ENCODE measurements around the gene SDK2. TPM values are rescaled to one million over a fixed set of nuclear protein-coding genes. Genes with fewer than 3 reads are reported as not detected.
"Not testable (repeated sequence)": the region's sequence is repeated elsewhere in the genome, so short reads cannot be mapped to it uniquely, and the experiment has no call there.

The SDK2 gene
- total RNA-seq, 1 experiment from 2014 or later = not detected

DNA sequence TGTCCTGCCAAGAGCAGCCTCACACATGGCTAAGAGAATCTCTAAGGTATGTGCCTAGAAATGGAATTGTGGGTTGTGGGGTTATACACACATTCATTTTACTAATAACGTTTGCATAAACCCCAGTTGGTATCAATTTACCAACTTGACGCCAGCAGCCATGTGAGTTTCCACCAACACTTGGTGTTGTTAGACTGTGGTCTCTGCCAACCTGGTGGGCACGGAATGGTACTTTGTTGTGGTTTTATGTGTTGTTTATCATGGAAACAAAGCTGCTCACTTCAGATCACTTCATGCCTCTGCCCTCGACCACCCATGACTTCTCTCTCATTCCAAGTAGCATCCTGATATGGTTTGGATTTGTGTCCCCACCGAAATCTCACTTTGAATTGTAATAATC is 180.4 kb downstream of the SDK2 start:
- DNase-seq (ENCODE audit: low spot score) = no peak

- no peak for DNase-seq (ENCODE audit: low spot score)
Measured at GRCh38 chr17:73462823-73463222, 181.4 kb downstream of the SDK2 start.

- no peak for DNase-seq (ENCODE audit: low spot score)
Measured at GRCh38 chr17:73459980-73460379, 184.3 kb downstream of the SDK2 start.

DNA sequence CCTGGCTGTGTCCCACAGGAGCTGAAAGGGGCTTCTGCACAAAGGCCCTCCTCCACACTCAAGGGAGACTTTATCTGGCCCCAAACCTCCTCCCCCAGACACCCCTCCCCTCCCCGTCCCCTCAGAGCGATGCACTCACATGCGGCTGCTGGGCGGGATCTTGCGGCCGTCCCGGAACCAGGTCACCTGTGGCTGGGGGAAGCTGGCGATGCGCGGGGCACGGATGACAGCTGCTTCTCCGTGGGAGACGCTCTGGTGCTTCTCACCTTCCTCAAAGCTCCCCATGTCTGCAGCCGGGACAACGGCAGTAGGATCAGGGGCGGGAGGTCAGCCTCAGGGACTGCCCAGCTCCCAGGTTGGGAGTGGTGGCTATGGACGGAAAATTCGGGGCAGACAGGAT is 188.5 kb downstream of the SDK2 start:
- no peak for DNase-seq (ENCODE audit: low spot score)

DNA sequence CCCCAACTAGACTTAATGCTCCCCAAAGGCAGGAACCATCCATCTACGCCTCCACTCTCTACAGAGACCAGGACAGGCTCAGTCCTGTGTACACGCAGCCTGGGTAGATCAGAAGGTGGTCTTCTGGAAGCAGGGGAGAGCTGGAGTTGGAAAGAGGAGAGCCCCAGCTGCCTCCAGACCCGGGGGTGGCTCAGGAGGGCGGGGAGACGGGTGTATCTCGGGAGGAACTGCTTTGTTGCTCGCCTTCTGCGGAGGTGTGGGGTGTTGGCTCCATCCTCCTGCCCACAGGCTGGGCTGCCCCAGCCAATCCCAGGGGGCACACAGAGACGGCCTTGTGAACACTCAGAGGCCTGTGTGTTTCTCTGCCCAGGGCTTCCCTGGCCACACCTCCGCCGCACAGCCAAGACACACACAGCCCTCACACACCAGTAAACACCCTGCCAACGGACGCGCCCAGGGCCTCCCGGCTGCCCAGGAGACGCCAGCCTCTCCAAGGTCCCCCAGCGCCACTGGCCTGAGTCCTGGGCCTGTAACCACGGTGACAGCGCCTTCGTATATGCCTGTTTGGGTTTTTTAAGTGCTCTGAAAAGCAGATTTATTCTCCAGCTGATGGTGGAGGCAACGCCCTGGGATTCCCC is 189.1 kb downstream of the SDK2 start:
- no peak for DNase-seq (ENCODE audit: low spot score)

DNA sequence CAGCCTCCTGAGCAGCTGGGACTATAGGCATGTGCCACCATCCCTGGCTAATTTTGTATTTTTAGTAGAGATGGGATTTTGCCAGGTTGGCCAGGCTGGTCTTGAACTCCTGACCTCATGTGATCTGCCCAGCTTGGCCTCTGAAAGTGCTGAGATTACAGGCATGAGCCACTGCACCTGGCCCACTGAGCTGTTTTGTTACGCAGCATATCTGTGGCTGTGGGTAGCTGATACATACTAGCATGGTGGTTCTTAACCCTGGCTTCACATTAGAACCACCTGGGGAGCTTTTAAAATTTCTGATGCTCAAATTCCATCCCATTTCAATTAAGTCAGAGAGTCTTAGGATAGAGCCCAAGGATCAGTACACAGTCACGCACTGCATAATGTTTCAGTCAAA is 190.8 kb downstream of the SDK2 start:
- DNase-seq (ENCODE audit: low spot score) = not testable (repeated sequence)

DNA sequence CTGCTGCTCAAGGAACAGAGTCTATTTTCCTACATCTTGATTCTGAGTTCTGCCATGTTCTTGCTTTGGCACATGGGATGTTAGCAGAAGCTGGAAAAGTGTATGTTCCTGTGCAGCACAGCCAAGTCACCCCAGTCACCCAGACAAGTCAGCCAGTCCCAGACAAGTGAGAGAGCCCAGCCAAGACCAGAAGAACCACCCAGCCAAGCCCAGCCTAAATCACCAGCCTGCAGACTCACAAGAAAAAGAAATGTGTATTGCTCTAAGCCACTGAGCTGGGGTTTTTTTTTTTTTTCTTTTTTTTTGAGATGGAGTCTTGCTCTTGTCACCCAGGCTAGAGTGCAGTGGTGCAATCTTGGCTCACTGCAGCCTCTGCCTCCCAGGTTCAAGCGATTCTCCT is 191.2 kb downstream of the SDK2 start:
- no peak for DNase-seq (ENCODE audit: low spot score)

- DNase-seq (ENCODE audit: low spot score) = no peak
Measured at GRCh38 chr17:73452009-73452408, 192.2 kb downstream of the SDK2 start.

DNA sequence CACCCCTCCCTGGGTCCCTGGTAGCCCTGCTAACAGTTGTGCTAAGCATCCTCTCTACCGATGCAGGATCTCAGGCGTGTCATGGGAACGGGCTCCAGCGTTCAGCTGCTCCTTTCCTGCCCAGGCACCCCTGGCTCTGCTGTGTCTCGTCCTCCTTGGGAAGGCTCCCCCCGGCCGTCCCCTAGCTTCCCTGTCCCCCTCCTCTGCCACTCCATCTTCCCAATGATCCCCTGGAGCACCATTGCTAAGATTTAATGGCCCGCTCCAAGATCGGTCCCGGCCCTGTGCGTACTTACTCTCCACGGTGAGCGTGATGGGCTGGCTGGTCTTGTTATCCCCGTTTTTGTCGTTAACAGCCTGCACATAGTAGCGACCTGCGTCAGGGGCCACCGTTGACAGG is 196.9 kb downstream of the SDK2 start:
- DNase-seq (ENCODE audit: low spot score) = no peak

DNA sequence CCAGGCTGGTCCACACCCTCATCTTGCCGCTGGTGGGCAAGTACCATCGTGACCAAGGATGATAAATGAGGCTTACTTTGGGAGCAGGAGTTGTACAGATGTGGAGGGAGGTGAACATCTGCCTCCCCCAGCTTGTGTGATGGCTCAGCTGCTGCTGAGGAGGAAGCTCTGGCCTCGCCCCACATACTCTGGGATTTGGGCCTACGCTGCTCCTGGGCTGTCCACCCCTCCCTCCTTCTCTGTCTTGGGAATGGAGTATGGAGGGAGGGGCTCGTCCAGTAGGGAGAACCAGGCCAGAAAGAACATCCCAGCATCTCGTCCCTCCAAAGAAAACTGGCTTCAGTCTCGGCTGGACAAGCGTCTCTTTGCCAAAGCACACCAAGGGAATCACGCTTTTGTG is 197.6 kb downstream of the SDK2 start:
- DNase-seq (ENCODE audit: low spot score) = no peak

DNA sequence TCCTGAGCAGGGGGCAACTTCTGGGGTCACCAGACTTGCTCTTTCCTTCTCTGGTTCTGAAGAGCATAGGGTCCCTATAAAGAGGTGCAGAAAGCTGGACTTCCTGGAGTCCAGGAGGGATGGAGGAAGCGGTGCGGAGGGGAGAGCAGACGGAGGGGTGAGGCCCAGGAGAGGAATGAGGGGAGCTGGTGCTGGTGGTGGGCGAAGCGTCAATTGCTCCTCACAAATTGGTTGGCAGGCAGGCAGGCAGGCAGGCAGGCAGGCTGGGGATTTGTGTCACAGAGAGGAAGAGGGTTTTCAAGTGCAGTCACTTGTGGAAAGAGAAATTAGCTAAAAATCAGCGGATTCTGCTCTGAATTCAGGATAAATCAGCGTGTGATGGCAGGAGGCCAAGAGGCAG is 198.8 kb downstream of the SDK2 start:
- DNase-seq (ENCODE audit: low spot score) = no peak

DNA sequence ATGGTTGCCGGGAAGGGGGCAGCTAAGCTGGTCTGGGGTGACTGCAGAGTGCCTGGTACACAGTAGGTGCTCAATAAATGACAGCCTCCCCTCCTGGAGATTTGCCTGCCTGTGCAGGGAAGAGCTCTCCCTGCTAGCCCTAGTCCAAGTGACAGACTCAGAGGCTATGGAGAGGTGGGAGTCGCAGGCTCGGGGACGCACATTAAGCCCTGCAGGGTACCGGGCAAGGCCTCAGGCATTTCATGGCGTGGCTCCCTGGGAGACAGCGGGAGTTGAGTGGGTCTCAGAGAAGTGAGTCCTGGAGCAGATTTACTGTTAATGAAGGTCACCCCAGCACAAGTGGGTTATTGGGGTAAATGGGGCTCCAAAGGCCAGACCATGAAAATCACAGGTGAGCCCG is 200.2 kb downstream of the SDK2 start:
- DNase-seq (ENCODE audit: low spot score) = no peak

- DNase-seq (ENCODE audit: low spot score) = no peak
Measured at GRCh38 chr17:73439597-73439996, 204.6 kb downstream of the SDK2 start.

GRCh38 chr17:73437826-73438225 is 206.4 kb downstream of the SDK2 start:
- no peak for DNase-seq (ENCODE audit: low spot score)

GRCh38 chr17:73436954-73437353 is 207.3 kb downstream of the SDK2 start:
- no peak for DNase-seq (ENCODE audit: low spot score)

DNA sequence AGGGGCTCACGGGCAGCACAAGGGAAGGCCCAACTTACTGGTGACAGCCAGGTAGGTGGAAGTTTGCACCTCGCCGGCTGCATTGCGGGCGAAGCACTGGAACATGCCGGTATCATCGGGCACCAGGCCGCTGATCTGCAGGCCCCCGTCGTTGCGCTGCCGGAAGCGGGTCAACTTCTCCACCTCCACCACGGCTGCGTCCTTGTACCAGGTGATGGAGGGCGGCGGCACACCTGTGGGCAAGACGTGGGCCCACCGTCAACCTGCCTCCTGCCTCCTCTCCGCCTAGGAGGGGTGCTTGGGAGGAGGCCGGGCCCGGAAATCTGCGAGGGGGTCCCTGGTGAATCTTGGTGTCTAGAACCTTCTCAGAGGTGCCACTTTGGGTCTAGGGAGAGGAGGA is 208.8 kb downstream of the SDK2 start:
- DNase-seq (ENCODE audit: low spot score) = no peak

DNA sequence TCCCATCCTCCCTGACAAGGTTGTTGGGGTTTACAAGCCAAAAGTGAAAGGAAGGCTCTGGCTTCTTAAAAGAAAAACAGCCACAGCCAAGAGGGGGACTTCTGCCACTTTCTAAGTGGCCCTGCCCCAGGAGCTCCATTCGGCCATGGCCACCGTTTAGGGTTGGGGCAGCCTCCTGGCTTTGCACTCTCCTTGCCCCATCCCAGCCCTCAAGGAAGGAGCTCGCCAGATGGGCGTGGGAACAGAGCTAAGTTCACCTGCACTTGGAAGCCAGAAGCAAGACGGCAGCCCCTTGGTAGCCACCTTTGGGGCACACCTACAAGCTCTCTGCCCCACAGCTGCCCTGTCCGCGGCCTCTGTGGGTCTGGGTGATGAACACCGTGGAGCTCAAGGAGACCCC is 210.1 kb downstream of the SDK2 start:
- DNase-seq (ENCODE audit: low spot score) = no peak

DNA sequence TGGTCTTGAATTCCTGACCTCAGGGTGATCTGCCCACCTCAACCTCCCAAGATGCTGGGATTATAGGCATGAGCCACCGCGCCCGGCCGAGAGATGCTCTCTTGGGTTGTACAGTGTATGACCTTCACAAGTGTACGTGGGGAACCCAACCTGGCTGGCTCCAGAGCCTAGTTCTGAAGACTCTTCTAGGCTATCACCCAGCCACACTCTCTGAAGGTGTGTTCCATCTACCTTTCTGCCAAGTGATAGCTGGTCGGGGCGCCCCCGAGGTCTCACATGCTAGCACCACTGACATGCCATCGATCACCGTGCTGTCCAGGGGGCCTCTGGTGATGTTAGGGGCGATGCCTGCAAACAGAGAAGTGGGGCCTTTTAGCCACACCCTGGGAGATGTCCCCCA is 210.7 kb downstream of the SDK2 start:
- no peak for DNase-seq (ENCODE audit: low spot score)

DNA sequence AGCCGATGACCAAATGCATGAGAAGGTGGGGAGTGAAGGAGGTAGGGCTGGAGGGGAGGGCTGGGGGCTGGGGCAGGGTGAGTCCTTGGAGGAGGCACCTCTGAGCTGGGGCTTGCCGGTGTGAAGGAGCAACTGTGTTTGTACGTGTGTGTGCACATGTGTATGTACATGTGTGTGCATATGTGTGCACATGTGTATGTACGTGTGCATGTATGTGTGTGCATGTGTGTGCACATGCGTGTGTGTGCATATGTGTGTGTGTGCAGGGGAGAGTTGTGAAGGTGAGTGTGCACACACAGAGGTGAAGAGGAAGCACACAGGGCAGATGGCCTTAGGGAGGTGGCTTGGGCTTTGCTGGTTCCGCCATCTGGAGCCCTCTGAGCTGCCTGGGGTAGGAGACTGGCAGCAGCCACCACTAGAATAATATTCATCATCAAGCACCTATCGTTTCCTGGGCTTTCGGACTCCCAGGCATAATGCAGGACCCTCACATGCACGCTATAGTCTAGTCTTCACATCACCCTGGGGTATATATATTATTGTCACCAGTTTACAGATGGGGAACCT is 211.5 kb downstream of the SDK2 start:
- no peak for DNase-seq (ENCODE audit: low spot score)

DNA sequence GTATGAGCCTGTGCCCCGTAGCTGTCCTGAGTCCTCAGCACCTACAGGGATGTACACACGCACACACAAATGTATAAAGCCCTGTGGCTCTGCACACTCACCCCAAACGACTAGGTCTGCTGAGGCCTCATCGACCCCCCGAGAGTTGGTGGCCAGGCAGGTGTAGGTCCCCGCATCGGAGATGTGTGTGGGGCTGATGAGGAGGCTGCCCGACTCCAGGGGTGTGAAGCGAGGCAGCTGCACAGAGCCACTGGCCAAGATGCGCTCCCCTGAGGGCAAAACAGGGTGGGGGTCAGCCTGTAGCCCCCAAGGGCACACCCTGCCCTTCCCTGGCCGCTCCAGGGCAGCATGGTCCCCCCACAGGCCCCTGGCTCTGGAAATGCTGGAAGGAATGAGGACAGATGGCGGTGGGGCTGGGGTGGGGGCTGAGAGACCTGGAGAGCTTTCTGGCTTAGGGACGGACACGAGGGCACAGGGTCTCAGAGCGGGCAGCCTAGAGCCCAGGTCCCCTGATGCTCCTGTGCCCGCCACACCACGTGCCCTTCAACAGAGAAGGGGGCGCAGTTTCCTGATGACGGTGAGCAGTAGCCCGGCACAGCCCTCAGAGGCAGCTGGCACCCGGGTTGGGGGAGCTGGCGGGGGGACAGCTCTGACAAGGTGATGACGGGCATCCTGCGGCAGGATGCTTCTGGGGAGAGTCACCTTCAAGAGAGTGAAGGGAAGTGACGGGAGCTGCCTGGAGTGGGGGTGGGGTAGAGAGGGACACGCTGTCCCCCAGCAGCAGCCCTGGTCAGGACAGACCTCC is 212.6 kb downstream of the SDK2 start:
- no peak for DNase-seq (ENCODE audit: low spot score)

GRCh38 chr17:73430848-73431247 is 213.4 kb downstream of the SDK2 start:
- no peak for DNase-seq (ENCODE audit: low spot score)

- DNase-seq (ENCODE audit: low spot score) = no peak
Measured at GRCh38 chr17:73430165-73430680, 214.0 kb downstream of the SDK2 start.
